Right atrium auricular region (tissue), 2 donors: ENCODE results near the gene RAB3IP. TPM values are rescaled to one million over a fixed set of nuclear protein-coding genes. Genes with fewer than 3 reads are reported as not detected.

Source experiments
- DNase-seq: peaks from one replicate; pipeline ENCODE4 v3.0.0-alpha.2; 2019; ENCODE audit warnings: low spot score
- H3K27ac ChIP-seq, 2 donors: fragments of 200-600 bp; sonication (generic); 1 replicate in 1 of 2; 2 replicates in 1 of 2; pipeline ENCODE4 v1.5.1; 2016 to 2019
- H3K27me3 ChIP-seq, 2 donors: fragments of 200-600 bp; sonication (generic); one replicate each; pipeline versions ENCODE4 v1.5.1 to v1.6.0; 2017 to 2019
- H3K36me3 ChIP-seq: fragments of 200-600 bp; sonication (generic); one replicate; pipeline ENCODE4 v1.5.1; 2016
- H3K4me1 ChIP-seq, 2 donors: fragments of 200-600 bp; sonication (generic); one replicate each; pipeline versions ENCODE4 v1.5.1 to v1.6.0; 2017 to 2019
- H3K4me3 ChIP-seq, 2 donors: fragments of 200-600 bp; sonication (generic); 1 replicate in 1 of 2; 2 replicates in 1 of 2; pipeline ENCODE4 v1.5.1; 2017 to 2019; ENCODE audit warnings: mild to moderate bottlenecking in 1 of 2, moderate library complexity in 1 of 2
- H3K9me3 ChIP-seq, 2 donors: fragments of 200-600 bp; sonication (generic); one replicate each; pipeline ENCODE4 v1.5.1; 2019
- total RNA-seq, 2 donors: library from RNA; depleted of rRNA; stranded (reverse); fragments of >200 nt; gene quantifications; one replicate each; pipeline ENCODE4 v1.1.0, GENCODE V29; 2016
- TF ChIP-seq, protein P1 (sequence below), 2 donors: fragments of 200-600 bp; sonication (generic); IDR thresholded peaks; one replicate each; pipeline ENCODE4 v1.5.1; 2019; ENCODE audit warnings: antibody characterized with exemption in 2 of 2

The RAB3IP gene
- total RNA-seq, 2 donors from 2014 or later, result 27.2 to 37.1 TPM

DNA sequence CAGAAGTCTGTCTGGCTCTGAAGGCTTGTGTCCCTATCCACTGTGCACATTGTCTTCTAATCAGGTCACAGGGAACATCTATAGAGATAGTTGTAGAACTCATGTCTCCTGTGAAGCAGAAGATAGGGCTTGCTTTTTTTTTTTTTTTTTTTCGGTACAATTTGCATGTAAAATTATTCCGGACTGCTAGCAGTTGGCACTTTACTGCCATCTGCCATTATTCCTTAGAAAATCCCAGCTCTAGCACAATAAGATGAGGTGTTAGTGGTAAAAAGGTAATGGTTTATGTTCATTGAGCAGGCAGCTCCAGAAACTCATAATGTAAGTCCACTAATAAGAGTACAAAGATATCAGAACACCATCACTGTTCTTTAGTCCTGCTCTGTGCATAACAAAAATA is 95.0 kb downstream of the RAB3IP start:
- no peak for DNase-seq

GRCh38 chr12:69834147-69834546 is 95.5 kb downstream of the RAB3IP start:
- H3K9me3 ChIP-seq, result no peaks in the 10 kb centered on the region
- H3K27ac ChIP-seq, result no peak overlapping the region
- no peak overlapping the region for H3K4me3 ChIP-seq
- H3K27me3 ChIP-seq, result no peaks in the 10 kb centered on the region
- no peaks in the 10 kb centered on the region for H3K4me1 ChIP-seq
- TF ChIP-seq, protein P1, sequence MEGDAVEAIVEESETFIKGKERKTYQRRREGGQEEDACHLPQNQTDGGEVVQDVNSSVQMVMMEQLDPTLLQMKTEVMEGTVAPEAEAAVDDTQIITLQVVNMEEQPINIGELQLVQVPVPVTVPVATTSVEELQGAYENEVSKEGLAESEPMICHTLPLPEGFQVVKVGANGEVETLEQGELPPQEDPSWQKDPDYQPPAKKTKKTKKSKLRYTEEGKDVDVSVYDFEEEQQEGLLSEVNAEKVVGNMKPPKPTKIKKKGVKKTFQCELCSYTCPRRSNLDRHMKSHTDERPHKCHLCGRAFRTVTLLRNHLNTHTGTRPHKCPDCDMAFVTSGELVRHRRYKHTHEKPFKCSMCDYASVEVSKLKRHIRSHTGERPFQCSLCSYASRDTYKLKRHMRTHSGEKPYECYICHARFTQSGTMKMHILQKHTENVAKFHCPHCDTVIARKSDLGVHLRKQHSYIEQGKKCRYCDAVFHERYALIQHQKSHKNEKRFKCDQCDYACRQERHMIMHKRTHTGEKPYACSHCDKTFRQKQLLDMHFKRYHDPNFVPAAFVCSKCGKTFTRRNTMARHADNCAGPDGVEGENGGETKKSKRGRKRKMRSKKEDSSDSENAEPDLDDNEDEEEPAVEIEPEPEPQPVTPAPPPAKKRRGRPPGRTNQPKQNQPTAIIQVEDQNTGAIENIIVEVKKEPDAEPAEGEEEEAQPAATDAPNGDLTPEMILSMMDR (IDR thresholded peaks at IDR 0.05), result no peak
- no peaks in the 10 kb centered on the region for H3K36me3 ChIP-seq
- DNase-seq, result no peak

More for the DNA sequence above, 95.0 kb downstream of the RAB3IP start:
- Histone ChIP-seq H3K9me3 (no peaks in the 10 kb centered on the region), H3K27ac (no peak overlapping the region), H3K4me1 (no peaks in the 10 kb centered on the region), H3K36me3 (no peaks in the 10 kb centered on the region), H3K4me3 (no peak overlapping the region), H3K27me3 (no peaks in the 10 kb centered on the region)
- TF ChIP-seq, protein P1 (IDR thresholded peaks at IDR 0.05), result no peak

GRCh38 chr12:69834576-69834975 is 95.9 kb downstream of the RAB3IP start:
- Histone ChIP-seq H3K9me3 (no peaks in the 10 kb centered on the region), H3K36me3 (no peaks in the 10 kb centered on the region), H3K4me3 (no peak overlapping the region), H3K4me1 (no peaks in the 10 kb centered on the region), H3K27me3 (no peaks in the 10 kb centered on the region), H3K27ac (no peak overlapping the region)
- TF ChIP-seq, protein P1 (IDR thresholded peaks at IDR 0.05), result no peak
- no peak for DNase-seq

DNA sequence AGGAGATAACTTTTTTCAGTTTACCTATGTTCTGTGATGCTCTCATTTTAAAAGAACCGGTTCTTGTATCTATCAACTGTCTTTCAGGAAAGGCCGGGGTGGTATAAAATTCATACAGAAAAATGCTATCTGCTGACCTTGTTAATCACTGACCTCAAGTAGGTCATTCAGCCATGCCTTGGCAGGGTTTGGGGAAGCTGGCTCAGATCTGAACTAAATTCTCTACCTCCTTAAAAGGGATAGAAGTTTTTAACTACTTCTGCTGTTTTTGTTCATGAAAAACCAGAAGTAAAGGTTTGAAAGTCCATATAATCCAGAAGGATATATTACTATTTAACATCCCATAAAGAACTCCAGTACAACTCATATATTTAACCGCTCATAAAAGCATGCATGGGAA is 96.4 kb downstream of the RAB3IP start:
- no peak for DNase-seq
- no peak overlapping the region for H3K4me3 ChIP-seq
- H3K36me3 ChIP-seq, result no peaks in the 10 kb centered on the region
- no peaks in the 10 kb centered on the region for H3K27me3 ChIP-seq
- no peaks in the 10 kb centered on the region for H3K9me3 ChIP-seq
- TF ChIP-seq, protein P1 (IDR thresholded peaks at IDR 0.05), result no peak
- no peak overlapping the region for H3K27ac ChIP-seq
- H3K4me1 ChIP-seq, result no peaks in the 10 kb centered on the region

- H3K9me3 ChIP-seq, result no peaks in the 10 kb centered on the region
- DNase-seq, result no peak
- no peaks in the 10 kb centered on the region for H3K36me3 ChIP-seq
- no peaks in the 10 kb centered on the region for H3K27me3 ChIP-seq
- peaks cover 0 to 3% of the 10 kb centered on the region in 2 donors for H3K4me1 ChIP-seq
- TF ChIP-seq, protein P1 (IDR thresholded peaks at IDR 0.05), result no peak
- H3K4me3 ChIP-seq, result no peak overlapping the region
- no peak overlapping the region for H3K27ac ChIP-seq
Measured at GRCh38 chr12:69836015-69836414, 97.4 kb downstream of the RAB3IP start.

DNA sequence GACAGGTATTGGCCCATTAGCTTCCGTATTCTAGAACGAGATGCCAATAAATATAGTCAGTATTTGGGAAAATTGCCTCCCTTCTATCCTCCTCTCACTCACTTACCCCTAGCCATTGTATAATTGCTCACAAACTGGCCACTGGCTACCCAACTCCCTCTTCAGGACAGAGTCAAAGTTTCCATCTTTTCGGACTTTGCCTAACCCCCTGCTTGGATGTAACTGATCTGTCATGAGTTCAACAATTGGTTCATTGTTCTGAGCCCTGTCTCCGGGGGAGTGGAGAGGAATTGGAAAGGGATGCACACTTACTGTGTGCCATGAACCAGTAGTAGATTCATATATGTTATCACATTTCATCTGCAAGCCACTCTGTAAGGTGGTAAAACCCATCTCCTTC is 98.5 kb downstream of the RAB3IP start:
- Histone ChIP-seq H3K4me3 (no peak overlapping the region), H3K27me3 (no peaks in the 10 kb centered on the region), H3K27ac (no peak overlapping the region), H3K36me3 (no peaks in the 10 kb centered on the region), H3K4me1 (peaks cover 0 to 3% of the 10 kb centered on the region in 2 donors), H3K9me3 (no peaks in the 10 kb centered on the region)
- DNase-seq, result no peak
- TF ChIP-seq, protein P1 (IDR thresholded peaks at IDR 0.05), result no peak
